Activated CD8-positive, alpha-beta memory T cell treated with anti-CD3 and anti-CD28 coated beads, Interleukin-2, amount 50 U/mL, for 1 hour (primary cell): ENCODE measurements around the gene F9.
"Not testable (repeated sequence)": the region's sequence is repeated elsewhere in the genome, so short reads cannot be mapped to it uniquely, and the experiment has no call there.

Experiments used
- DNase-seq: peaks from one replicate; pipeline ENCODE4 v3.0.0-alpha.2; 2020; ENCODE audit errors: extremely low read depth

F9 gene

DNA sequence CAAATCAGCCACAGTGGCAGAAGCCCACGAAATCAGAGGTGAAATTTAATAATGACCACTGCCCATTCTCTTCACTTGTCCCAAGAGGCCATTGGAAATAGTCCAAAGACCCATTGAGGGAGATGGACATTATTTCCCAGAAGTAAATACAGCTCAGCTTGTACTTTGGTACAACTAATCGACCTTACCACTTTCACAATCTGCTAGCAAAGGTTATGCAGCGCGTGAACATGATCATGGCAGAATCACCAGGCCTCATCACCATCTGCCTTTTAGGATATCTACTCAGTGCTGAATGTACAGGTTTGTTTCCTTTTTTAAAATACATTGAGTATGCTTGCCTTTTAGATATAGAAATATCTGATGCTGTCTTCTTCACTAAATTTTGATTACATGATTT lies at the start of gene F9:
F9 (plus strand) TSS at position 190 of the 400 bp plus-strand sequence; CDS start at position 216, 26 bp downstream.
- no peak for DNase-seq

DNA sequence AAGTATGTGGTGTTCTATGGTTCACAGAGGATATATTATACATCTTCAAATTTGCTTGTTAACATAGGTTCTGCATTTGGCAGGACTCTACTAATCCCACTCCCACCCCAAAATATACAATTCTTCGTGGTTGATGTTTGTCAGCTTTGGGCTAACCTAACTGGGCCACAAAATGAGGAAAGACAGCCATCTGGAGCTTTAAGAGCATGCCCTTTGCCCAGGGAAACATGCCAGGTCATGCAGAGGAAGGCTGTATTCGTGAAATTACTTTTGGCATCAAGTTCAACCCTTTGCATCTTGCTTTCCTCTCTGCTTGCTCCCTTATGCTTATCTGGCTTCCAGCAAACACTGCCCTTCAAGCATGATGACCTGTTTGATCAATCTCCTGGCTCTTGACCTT lies 46.8 kb upstream of the F9 start:
- DNase-seq, result no peak

DNA sequence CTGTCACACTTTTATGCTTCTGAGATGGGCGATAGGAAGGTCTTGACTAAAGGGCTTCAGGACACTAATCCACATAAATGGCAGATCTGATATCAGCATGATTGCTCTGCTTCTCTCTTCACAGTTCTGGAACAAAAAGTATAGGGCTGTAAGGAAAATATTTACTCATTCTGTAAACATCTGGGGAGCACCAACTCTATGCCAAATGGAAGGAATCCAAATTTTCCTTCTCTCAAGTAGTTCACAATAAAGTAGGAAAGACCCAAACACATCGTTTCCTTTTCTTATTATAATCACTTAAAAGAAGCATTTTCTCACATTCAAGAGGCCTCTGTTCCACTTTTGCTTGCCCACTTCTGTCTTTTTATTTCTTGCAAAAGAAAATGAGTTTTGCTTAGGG lies 45.9 kb upstream of the F9 start:
- no peak for DNase-seq

DNA sequence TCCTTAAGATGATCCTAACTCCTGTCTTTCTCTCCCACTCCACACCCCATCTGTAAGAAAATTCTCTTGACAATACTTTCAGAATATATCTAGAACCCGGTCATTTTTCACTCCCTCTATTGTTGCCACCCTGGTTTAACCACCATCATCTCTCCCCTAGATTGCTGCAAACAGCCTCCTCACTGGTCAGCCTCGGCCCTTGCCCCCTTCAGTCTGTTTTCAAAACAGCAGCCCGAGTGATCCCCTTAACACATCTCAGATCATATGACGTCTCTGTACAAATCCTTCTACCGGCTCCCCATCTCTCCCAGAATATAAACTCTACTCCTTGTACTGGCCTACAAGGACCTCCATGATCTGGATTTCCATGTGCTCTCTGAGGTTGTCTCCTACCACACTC lies 35.2 kb upstream of the F9 start:
- DNase-seq, result no peak

DNA sequence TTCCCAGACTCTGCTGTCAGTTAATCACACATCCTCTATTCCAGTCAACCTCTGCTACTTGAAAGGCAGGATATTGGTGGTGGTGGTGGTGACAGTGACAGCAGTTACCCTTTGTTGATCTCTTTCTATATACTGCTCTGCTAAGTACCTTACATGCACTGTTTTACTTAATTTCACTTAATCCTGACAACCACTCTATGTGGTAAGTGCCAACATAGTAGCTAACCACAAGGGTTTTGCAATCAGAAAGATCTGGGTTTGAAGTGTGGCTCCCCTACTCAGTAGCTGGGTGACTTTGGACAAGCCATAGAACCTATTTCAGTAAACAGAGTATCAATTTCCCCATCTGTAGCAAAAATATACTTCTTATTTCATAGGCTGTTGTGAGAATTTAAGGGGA lies 24.2 kb upstream of the F9 start:
- no peak for DNase-seq

DNA sequence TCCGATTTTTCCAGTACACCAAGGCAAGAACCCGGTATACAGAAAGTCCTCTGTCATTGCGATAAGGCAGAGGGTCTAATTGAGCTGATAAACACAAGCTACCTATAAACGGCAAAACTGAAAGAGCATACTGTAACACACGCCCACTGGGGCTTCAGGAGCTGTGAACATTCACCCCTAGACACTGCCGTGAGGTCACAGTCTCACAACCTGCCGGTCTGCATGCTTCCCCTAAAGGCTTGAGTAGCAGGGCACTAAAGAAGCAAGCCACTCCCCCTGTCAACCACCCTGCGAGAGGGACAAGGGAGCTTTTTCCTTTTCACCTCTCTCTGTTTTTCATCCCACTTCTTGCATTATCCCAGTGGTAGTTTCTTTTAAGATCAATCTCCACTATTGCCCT lies 22.4 kb upstream of the F9 start:
- DNase-seq, result no peak

DNA sequence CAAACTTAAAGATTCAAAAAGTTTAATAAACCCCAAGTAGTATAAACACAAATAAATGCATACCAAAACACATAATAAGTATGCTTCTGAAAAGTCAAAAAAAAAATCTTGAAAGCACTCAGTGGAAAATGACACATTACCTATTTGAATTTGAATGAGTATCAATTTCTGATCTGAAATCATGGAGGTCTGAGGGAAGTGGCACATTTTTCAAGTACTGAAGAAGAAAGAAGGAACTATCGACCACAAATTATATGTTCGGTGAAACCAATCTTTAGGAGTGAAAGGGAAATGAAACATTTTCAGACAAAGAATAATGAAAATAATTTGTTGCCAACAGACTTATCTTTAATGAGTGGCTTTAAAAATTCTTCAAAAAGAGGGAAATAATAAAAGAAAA lies 12.1 kb upstream of the F9 start:
- DNase-seq, result no peak

DNA sequence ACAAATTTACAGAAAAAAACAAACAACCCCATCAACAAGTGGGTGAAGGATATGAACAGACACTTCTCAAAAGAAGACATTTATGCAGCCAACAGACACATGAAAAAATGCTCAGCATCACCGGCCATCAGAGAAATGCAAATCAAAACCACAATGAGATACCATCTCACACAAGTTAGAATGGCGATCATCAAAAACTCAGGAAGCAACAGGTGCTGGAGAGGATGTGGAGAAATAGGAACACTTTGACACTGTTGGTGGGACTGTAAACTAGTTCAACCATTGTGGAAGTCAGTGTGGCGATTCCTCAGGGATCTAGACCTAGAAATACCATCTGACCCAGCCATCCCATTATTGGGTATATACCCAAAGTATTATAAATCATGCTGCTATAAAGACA lies 1.7 kb upstream of the F9 start:
- not testable (repeated sequence) for DNase-seq

DNA sequence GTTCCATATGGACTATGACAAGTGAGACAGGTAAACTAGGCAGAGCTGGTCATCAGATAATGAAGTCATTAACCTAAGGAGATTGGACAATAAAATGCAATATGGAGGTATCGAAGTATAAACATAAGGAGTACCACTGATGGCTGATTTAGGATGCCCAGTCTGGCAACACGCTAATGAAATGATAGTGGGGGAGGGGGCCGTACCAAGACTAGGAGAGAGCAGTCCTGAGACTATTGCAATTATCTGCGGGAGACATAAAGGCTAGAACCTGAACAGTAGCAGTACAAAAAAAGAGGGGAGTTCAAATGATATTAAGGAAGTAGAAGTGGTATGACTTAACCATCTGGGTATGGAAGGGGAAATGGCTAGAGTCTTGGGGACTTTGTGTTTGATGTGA lies 2.3 kb downstream of the F9 start:
- no peak for DNase-seq

DNA sequence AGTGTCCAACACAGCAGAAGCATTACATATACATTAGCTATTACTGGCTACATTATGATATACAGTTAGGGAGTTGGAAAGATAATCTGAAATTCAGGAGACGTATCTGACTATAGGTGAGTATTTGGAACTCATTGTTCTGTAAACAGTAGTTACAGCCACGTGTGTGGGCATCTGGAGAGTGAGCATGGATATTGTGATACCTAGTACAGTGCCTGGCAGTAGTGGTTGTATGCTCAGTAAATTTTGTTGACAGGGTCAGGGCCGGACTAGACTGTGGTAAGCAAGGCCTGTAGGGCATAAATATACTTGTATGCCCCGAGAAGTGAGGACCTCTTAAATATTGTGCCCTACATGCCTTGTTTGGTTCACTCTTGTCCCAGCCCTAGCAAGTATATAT lies 2.9 kb downstream of the F9 start:
- DNase-seq, result no peak

DNA sequence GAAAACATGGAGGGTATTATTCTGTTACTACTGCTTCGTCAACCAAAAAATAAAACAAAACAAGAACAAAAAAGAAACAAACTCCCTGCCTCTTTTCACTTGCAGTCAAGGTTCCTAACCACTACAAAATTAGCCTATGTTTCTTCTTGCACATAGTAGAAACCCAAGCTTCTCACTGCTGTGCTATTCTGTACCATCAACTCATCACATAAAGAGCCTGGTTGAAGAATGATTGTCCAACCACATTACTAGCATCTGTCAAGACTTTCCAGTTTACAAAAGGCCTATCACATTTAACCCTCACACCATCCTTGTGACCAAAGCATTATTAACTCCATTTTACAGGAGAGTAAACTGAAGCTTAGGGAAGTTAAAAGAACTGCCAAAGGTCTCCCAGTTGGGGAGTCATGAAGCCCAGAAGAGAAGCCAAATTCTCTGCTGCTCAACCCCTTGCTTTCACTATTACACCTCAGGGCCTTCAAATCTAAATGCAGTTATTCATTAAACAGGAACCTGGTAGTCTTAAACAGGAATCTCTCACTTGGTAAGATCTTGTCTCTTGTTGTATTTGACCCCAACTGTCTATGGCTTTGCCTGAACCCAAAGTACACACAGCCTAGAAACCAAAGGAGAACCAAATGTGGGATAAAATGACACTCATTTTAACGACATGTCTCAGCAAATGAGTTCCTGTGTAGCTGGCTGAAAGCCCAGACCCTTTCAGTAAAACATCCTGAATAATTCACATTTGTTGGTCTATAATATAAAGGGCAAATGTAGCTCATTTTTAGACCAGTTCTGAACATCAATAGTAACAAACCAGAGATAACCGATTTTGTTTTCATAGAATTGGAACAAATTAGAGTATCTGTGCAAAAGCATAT lies 8.6 kb downstream of the F9 start:
- no peak for DNase-seq

DNA sequence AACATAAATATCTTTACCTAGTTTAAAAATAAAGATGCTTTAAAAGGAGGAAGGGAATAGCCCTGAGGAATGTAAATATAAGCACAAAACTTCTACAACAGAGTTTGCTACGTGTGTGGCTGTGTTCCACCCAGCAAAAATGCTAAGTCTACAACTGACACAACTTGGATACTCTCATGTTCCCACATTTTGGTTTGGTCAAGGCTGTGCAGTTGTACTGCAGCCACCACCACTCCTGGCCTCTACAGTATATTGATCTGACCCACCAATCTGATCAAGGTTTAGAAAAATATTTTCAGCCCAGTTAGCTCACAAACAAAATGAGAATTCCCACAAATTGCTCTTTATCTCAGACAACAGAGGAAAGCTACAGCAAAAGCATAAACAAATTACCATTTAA lies 12.1 kb downstream of the F9 start:
- no peak for DNase-seq

DNA sequence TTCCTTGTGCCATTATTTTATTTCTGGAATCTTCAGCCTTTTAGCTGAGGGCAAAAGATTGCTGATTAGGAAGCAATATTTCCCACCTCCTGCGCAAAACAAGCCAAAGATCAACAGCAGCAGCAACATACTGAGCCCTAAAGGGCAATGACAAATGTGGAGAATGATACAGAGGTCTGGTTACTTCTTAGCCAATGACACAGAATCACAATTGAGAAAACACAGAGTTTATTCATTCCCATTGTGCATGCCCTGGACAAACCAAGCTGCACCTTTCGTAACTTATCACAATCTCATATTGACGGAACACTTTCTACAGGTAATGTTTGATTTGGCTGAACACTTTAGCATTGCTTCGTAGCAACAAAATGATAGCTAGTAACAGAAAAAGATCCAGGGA lies 13.4 kb downstream of the F9 start:
- DNase-seq, result no peak

DNA sequence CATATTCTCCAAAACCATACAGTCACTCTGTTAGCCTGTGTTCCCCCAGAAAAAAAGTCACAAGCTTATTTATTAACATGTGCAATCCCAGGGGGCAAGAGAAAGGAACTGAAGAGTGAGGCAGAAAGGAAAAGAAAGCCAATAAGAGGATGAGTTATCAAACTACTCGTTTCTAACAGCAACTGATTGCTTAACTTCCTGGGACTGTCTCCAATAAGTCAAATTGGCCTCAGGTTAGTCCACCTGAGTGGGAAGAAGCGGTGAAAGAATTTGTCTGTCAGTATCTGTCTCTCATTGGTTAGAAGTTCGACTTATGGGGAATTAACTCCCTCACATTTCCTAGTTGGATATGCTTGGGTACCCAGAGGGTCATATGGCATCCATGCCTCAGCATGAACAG lies 14.1 kb downstream of the F9 start:
- DNase-seq, result no peak

DNA sequence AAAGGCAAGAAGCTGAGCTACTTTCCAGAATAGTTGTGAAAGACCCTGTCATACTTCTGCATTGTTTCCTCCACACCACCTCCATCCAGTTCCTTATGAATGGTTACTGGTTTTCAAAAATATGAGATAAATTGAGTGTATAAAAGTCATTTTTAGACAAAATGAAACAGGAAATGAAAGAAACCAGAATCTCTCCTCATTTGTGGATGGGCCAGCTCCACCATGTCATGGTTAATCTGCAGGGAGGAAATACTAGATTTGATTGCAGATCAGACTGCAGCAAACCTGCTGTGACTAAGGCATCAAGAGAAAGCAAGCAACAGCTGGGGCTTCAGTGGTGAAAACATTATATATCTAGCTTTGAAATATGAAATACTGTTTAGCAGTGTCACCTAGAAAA lies 23.8 kb downstream of the F9 start:
- no peak for DNase-seq

DNA sequence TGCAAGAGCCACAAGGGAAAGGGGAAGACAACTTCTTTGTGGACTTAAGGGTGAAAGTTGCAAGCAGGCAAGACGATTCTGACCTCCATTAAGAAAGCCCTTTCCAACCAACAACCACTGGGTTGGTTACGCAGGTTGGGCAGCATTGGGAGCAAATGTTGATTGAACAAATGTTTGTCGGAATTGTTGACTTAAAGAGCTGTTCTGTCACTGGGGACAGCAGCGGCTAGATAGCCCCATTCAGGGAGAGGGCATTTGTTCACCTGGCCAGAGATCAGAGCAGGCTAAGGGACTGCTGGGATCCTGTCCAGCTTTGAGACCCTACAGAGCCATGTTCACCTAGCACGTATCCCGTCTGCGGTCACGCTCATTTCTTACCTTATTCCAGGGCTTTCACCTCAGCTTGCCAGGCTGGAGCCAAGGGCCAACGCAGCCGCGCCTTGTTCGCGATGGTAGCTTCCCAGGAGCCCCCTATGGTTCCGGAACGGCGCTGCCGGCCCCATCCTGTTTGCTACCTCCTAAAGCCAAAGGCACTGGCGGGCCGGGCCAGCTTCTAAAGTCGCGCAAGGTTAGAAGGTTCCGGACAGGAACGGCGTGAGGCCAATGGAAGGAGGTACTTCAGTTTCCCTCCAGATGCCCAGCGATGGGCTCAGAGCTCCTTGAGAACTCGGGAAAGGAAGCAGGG lies 24.6 kb downstream of the F9 start:
- DNase-seq, result no peak

DNA sequence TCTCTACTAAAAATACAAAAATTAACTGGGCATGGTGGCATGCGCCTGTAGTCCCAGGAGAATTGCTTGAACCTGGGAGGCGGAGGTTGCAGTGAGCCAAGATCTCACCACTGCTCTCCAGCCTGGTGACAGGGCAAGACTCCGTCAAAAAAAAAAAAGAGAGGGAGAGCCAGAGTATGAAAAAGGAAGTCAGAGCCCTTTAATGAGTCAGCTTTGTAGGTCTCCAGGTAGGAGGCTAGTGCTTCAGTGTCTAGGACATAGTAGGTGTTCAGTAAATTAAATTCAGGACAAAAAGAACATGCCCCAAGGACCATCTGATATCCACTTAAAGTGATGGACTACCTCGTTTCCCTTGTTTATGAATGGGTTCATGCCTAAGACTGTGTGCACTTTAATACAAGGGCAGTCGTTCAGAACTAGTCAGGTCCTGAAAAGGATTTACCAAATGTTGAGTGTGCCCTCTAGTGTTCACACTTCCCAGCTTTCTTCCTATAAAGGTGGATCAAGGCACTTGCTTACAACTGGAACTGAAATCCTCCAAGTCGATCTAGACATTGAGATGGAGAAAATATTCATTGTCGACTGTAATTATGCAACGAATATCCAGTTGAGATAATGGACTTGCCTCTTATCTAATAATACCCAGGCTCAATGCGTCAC lies 29.0 kb downstream of the F9 start:
- DNase-seq, result no peak

DNA sequence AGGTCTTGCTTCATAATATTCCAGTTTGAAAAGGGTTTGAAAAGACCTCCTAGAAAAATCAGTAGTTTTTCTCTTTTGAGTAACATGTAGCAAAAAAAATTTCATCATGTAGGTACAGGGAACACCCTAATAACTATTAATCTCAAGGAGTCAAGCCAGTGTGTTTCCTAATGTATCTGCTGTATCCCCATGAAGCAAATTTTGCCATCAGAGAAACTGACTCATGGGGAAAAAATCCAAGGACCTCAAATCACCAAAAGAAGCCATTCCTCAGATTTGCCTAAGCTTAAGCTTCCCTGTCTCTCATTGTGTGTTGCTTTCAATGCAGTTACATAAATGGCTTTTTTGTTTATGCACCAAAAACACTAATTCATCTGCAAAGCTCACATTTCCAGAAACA lies 29.7 kb downstream of the F9 start:
- no peak for DNase-seq

DNA sequence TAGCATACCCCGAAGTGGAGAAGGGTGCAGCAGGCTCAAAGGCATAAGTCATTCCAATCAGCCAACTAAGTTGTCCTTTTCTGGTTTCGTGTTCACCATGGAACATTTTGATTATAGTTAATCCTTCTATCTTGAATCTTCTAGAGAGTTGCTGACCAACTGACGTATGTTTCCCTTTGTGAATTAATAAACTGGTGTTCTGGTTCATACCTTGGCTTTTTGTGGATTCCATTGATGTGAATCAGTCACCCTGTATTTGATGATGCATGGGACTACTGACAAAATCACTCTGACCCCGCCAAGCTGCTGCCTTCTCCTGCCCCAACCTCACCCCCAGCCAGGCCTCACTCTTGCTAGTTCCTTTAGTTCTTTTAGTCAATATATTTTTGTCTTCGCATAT lies 32.7 kb downstream of the F9 start:
- DNase-seq, result no peak

DNA sequence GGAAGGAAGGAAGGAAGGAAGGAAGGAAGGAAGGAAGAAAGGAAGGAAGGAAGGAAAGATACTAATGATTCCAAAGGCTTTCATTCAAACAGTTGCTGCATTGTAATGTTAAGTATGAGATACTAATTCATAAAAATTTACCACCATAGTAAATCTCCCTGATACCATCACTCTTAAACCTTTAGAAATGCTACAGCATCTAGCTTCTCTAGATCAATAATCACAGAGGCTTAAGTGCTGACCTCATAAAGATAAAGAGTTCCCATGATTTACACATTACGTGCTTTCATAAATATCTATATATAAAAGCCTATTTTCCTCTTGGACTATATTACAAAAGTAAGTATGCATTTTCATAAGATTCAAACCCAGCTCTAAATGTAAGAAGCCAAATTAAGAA lies 36.4 kb downstream of the F9 start:
- DNase-seq, result no peak

DNA sequence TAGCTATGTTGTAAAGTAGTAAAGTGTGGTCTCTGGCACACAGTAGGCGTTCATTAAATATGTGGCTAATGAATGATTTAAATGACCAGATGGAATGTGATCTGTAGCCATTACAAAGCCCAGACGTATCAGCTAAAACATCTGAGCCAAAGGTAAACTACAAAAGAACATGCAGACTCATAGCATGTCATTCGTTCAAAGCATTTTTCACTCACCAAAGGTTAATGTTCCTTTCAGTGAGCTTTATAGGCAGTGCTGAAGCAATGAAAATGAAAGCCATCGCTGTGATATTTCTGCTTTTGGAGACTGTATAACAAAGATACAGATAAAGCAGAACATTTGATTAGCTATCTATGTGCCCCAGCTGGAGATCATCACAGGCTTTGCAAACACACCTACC lies 50.5 kb downstream of the F9 start:
- no peak for DNase-seq

DNA sequence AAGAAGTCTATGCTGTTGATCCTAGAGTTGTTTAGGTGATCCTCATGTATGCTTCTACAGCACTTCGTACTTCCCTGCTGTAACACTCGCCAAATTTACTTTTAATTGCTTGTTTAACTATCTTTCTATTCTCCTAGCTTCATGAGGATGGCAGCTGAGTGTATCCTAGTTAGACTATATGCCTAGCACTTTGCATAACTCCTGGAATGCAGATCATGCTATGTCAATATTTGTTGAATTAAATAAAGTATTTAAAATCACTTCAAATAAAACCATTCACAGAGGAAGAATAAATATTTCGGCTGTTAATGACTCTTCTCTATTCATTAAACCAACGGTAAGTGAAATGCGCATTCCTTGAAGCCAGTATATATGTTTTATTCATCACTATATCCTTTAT lies 55.1 kb downstream of the F9 start:
- DNase-seq, result no peak

DNA sequence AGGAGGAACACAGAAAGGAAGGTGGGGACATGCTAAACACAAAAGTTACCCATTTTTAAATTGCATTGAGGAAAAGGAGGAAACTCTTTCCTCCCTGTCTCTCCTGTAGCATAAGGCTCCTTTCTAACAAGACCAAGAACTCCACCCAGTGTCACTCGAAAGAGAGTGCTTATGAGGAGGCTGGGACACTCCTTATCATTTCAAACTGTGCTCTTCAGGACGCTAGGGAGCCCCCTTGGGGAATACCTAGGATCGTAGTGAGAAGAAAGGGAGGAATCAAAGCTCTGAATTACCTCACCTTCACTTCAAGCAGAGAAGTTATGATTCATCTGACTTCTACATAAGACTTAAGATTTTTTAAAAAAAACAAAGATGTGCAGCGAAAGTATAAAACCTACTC lies 65.5 kb downstream of the F9 start:
- no peak for DNase-seq
